HepG2 (cell line): ENCODE data around the gene ATP5MG. TPM values are rescaled to one million over a fixed set of nuclear protein-coding genes. Genes with fewer than 3 reads are reported as not detected.

ENCODE experiments used
- ATAC-seq: fragments of 200-7000 bp; cut with Tn5 transposase; 3 replicates; pipeline ENCODE4 v1.9.1; 2020; ENCODE audit warnings: mild to moderate bottlenecking, moderate library complexity
- BruUV-seq: library from RNA; stranded (reverse); fragments of 400-500 nt; replicated peaks from 2 replicates; lab custom pipeline; 2021; lab: Mats Ljungman, UMichigan
- CTCF ChIA-PET: fragments of 300-600 bp; formaldehyde crosslinking; extraction: SDS; loops from one replicate; lab custom pipeline; 2021; ENCODE audit warnings: low total read pairs, inconsistent platforms, low intra/inter-chr PET ratio; lab: Yijun Ruan, JAX
- POLR2A ChIA-PET: fragments of 350-600 bp; sonication (Branson Sonifier 250); formaldehyde crosslinking; loops from one replicate; lab custom pipeline; 2020; ENCODE audit warnings: antibody characterized with exemption, inconsistent platforms; lab: Yijun Ruan, JAX
- DNase-seq: peaks from one replicate; pipeline ENCODE4 v3.0.0-alpha.2; 2015; ENCODE audit warnings: low spot score
- FAIRE-seq: peaks from 3 replicates; lab custom pipeline; 2011; peaks lifted over from hg19 to GRCh38; lab: Jason Lieb, UNC
- H2AFZ ChIP-seq: one replicate; pipeline ENCODE4 v1.6.1; 2011; ENCODE audit warnings: low read length, inconsistent platforms
- H3K27ac ChIP-seq: fragments of 300-600 bp; 3 replicates; pipeline ENCODE4 v1.8.0; 2011; ENCODE audit warnings: mixed run types, mild to moderate bottlenecking, mixed read lengths, low read length, inconsistent platforms; ENCODE audit not compliant: insufficient read depth; ENCODE audit errors: extremely low read length
- H3K27me3 ChIP-seq, 2 experiments: fragments of 200-600 bp in 1 of 2; 2 replicates in 1 of 2; 3 replicates in 1 of 2; pipeline versions ENCODE4 v1.6.0 to v1.8.0; 2011; ENCODE audit warnings: low read length in 2 of 2, mild to moderate bottlenecking in 2 of 2, moderate library complexity in 2 of 2, inconsistent platforms in 1 of 2; ENCODE audit not compliant: insufficient read depth in 2 of 2, control insufficient read depth in 1 of 2
- H3K36me3 ChIP-seq, 2 experiments: fragments of 200-600 bp in 1 of 2; replicated peaks in 1 of 2; 2 replicates in 1 of 2; 3 replicates in 1 of 2; pipeline versions ENCODE4 v1.5.1 to v1.8.0; 2011; ENCODE audit warnings: low read length in 2 of 2, inconsistent platforms in 1 of 2; ENCODE audit not compliant: insufficient read depth in 2 of 2, control insufficient read depth in 1 of 2
- H3K4me1 ChIP-seq: 2 replicates; pipeline ENCODE4 v1.5.1; 2012; ENCODE audit warnings: low read length, inconsistent platforms; ENCODE audit not compliant: insufficient read depth
- H3K4me2 ChIP-seq: 2 replicates; pipeline ENCODE4 v1.6.0; 2011; ENCODE audit warnings: low read depth, low read length, inconsistent platforms
- H3K4me3 ChIP-seq, 3 experiments: fragments of 200-600 bp in 1 of 3; sonication (generic), shearing (Covaris generic) in 1 of 3; replicated peaks in 1 of 3; 2 replicates each; pipeline ENCODE4 v1.5.1; 2011 to 2016; ENCODE audit warnings: low read length in 3 of 3, inconsistent platforms in 2 of 3, low read depth in 2 of 3, mild to moderate bottlenecking in 2 of 3, control low read depth in 1 of 3, mixed read lengths in 1 of 3; ENCODE audit not compliant: insufficient read depth in 1 of 3
- H3K79me2 ChIP-seq: one replicate; pipeline ENCODE4 v1.6.1; 2011; ENCODE audit warnings: low read length, inconsistent platforms; ENCODE audit not compliant: insufficient read depth
- H3K9ac ChIP-seq: 2 replicates; pipeline ENCODE4 v1.6.0; 2011; ENCODE audit warnings: mild to moderate bottlenecking, low read depth, low read length, inconsistent platforms; ENCODE audit not compliant: insufficient read depth
- H3K9me3 ChIP-seq: 2 replicates; pipeline ENCODE4 v1.5.1; 2012; ENCODE audit warnings: mild to moderate bottlenecking, low read length
- H4K20me1 ChIP-seq: 2 replicates; pipeline ENCODE4 v1.6.0; 2011; ENCODE audit warnings: inconsistent platforms, mild to moderate bottlenecking, low read length, moderate library complexity; ENCODE audit not compliant: insufficient read depth
- ATF6 ChIP-seq: sonication (generic); formaldehyde crosslinking; conservative IDR thresholded peaks from 2 replicates; pipeline ENCODE4 v1.4.0; 2020; ENCODE audit warnings: missing genetic modification reagents
- ATF7 ChIP-seq, 2 experiments: fragments of 450-650 bp in 1 of 2; sonication (generic) in 1 of 2; formaldehyde crosslinking in 1 of 2; IDR thresholded peaks; 2 replicates each; pipeline versions ENCODE4 v1.4.0 to v1.6.1; 2016 to 2020; ENCODE audit warnings: antibody characterized with exemption in 1 of 2, mild to moderate bottlenecking in 1 of 2, missing genetic modification reagents in 1 of 2
- DR1 ChIP-seq: sonication (generic); formaldehyde crosslinking; IDR thresholded peaks from 2 replicates; pipeline ENCODE4 v1.8.0; 2021; ENCODE audit warnings: mild to moderate bottlenecking, missing genetic modification reagents, inconsistent platforms
- GABPB1 ChIP-seq: IDR thresholded peaks from 2 replicates; pipeline ENCODE4 v1.6.1; 2016; ENCODE audit warnings: mild to moderate bottlenecking, missing genetic modification reagents, moderate library complexity, missing compliant biosample characterization
- LCORL ChIP-seq, 2 experiments: fragments of 450-650 bp in 1 of 2; sonication (generic) in 1 of 2; formaldehyde crosslinking in 1 of 2; IDR thresholded peaks; 2 replicates each; pipeline versions ENCODE4 v1.5.0 to v1.6.1; 2017 to 2020; ENCODE audit warnings: antibody characterized with exemption in 1 of 2, missing genetic modification reagents in 1 of 2
- NKX3-1 ChIP-seq: sonication (generic); formaldehyde crosslinking; IDR thresholded peaks from 2 replicates; pipeline ENCODE4 v1.5.0; 2020; ENCODE audit warnings: missing genetic modification reagents
- PAWR ChIP-seq: sonication (generic); formaldehyde crosslinking; IDR thresholded peaks from 2 replicates; pipeline ENCODE4 v1.4.0; 2020; ENCODE audit warnings: missing genetic modification reagents, mild to moderate bottlenecking, borderline replicate concordance
- POLR2AphosphoS2 ChIP-seq: IDR thresholded peaks from 2 replicates; pipeline ENCODE4 v1.6.1; 2011; ENCODE audit warnings: low read depth, low read length, improper control_type of control experiment
- RFX5 ChIP-seq: IDR thresholded peaks from 2 replicates; pipeline ENCODE4 v1.6.1; 2011; ENCODE audit warnings: low read depth, low read length, improper control_type of control experiment
- TAF15 ChIP-seq: fragments of 200-400 bp; formaldehyde crosslinking; IDR thresholded peaks from one replicate; pipeline ENCODE4 v1.6.1; 2018; ENCODE audit warnings: mild to moderate bottlenecking, low read depth, low read length; ENCODE audit not compliant: poor library complexity, severe bottlenecking
- TOE1 ChIP-seq: sonication (generic); formaldehyde crosslinking; IDR thresholded peaks from 2 replicates; pipeline ENCODE4 v1.4.0; 2020; ENCODE audit warnings: mild to moderate bottlenecking, missing genetic modification reagents
- ZBTB46 ChIP-seq: sonication (generic); formaldehyde crosslinking; IDR thresholded peaks from 2 replicates; pipeline ENCODE4 v1.4.0; 2020; ENCODE audit warnings: mild to moderate bottlenecking, missing genetic modification reagents, borderline replicate concordance
- ZFP36 ChIP-seq: fragments of 150-350 bp; IDR thresholded peaks from 2 replicates; pipeline ENCODE4 v1.6.1; 2018; ENCODE audit warnings: borderline replicate concordance, low read length, low read depth; ENCODE audit not compliant: partially characterized antibody
- ZNF20 ChIP-seq: sonication (generic); formaldehyde crosslinking; IDR thresholded peaks from 2 replicates; pipeline ENCODE4 v1.4.0; 2020; ENCODE audit warnings: mild to moderate bottlenecking, moderate library complexity, missing genetic modification reagents
- ZNF430 ChIP-seq: sonication (generic); formaldehyde crosslinking; IDR thresholded peaks from 2 replicates; pipeline ENCODE4 v1.9.0; 2021; ENCODE audit warnings: mild to moderate bottlenecking, missing genetic modification reagents
- ZNF616 ChIP-seq: sonication (generic); formaldehyde crosslinking; IDR thresholded peaks from 2 replicates; pipeline ENCODE4 v1.5.0; 2020; ENCODE audit warnings: low read depth, mild to moderate bottlenecking, missing genetic modification reagents
- ZSCAN20 ChIP-seq: sonication (generic); formaldehyde crosslinking; IDR thresholded peaks from 2 replicates; pipeline ENCODE4 v1.4.0; 2020; ENCODE audit warnings: missing genetic modification reagents, mild to moderate bottlenecking, borderline replicate concordance
- WGBS: methylation state at CpG from one replicate; pipeline ENCODE4 v1.1.6; 2017; ENCODE audit warnings: low lambda C conversion rate; 5-methylcytosine and 5-hydroxymethylcytosine counted together
- in situ Hi-C: cut with HindIII; loops from 2 replicates; pipeline ENCODE4 v1.10.0; 2017; ENCODE audit warnings: low pct_unique_long_range_greater_than_20kb; ENCODE audit not compliant: extremely low pct_ligation_motif_present
- intact Hi-C: fragments of 100-400 bp; cut with micrococcal nuclease; formaldehyde crosslinking; loops from one replicate; pipeline ENCODE4 v1.10.0; 2022; ENCODE audit not compliant: unreplicated experiment
- polyA plus RNA-seq, 8 experiments: library from polyadenylated mRNA; depleted of rRNA in 3 of 8; stranded (reverse) in 7 of 8; unstranded in 1 of 8; fragments of >200 nt; fragmentation: Illumina TruSeq in 4 of 8; extraction: Trizol in 4 of 8; gene quantifications; 2 replicates each; pipeline versions ENCODE4 v1.2.1 to v1.2.3, GENCODE V29; 2011 to 2016; ENCODE audit warnings: low read depth in 4 of 8, missing spikeins in 1 of 8, mixed read lengths in 1 of 8; ENCODE audit not compliant: insufficient read depth in 1 of 8
- total RNA-seq, 5 experiments: library from RNA; depleted of rRNA; stranded (reverse); fragments of >200 nt; fragmentation: Illumina TruSeq; extraction: Trizol; gene quantifications; 2 replicates each; pipeline ENCODE4 v1.2.3, GENCODE V29; 2016; ENCODE audit warnings: low read depth in 1 of 5

ATP5MG gene
- total and polyA plus RNA-seq, 2 of the 13 experiments (the other 11 are each of a cell fraction or from before 2014, with no cell fraction given): 260 to 320 TPM

- ATAC-seq: no peak
Observed at GRCh38 chr11:118443590-118444218, 42.3 kb downstream of the ATP5MG start.

More at GRCh38 chr11:118443590-118444218, 42.3 kb downstream of the ATP5MG start:
- H2AFZ ChIP-seq: no peak overlapping the region
- in situ Hi-C loops: no loop called here
- H3K27me3 ChIP-seq: no peaks in the 10 kb centered on the region
- ChIA-PET CTCF (no interaction called here), POLR2A (no interaction called here)
- H3K9ac ChIP-seq: no peak overlapping the region
- DNase-seq (no peak), FAIRE-seq (no peak)
- H3K4me2 ChIP-seq: no peak overlapping the region
- no peak overlapping the region for H3K27ac ChIP-seq
- TF ChIP-seq PAWR (CRISPR knock-in tag) (no peak), ATF7 (IDR thresholded peaks at IDR 0.05) (no peak), ATF7 (CRISPR knock-in tag; IDR thresholded peaks at IDR 0.05) (no peak), DR1 (no peak), ZBTB46 (CRISPR knock-in tag) (no peak), ZNF430 (CRISPR knock-in tag) (no peak), POLR2AphosphoS2 (no peak), ZNF20 (CRISPR knock-in tag) (no peak), ATF6 (no peak), RFX5 (no peak), ZSCAN20 (CRISPR knock-in tag) (no peak), TOE1 (CRISPR knock-in tag) (no peak), TAF15 (no peak), ZFP36 (no peak), LCORL (IDR thresholded peaks at IDR 0.05) (no peak), LCORL (CRISPR knock-in tag; IDR thresholded peaks at IDR 0.05) (no peak), ZNF616 (no peak), NKX3-1 (no peak), GABPB1 (CRISPR knock-in tag) (no peak)
- peaks cover 49% of the 10 kb centered on the region for H4K20me1 ChIP-seq
- H3K4me3 ChIP-seq: no peak overlapping the region
- no TSS peak for BruUV-seq
- intact Hi-C loops: no loop called here
- peaks cover 93% of the 10 kb centered on the region for H3K79me2 ChIP-seq
- peaks cover 3 to 16% of the 10 kb centered on the region in 2 experiments; a peak in 4 of 5 replicates for H3K36me3 ChIP-seq
- WGBS: 98% methylated on average over 2 of the region's 2 CpGs
- no peaks in the 10 kb centered on the region for H3K9me3 ChIP-seq
- peaks cover 37% of the 10 kb centered on the region for H3K4me1 ChIP-seq
